Adipose tissue (tissue), 3 donors: ENCODE data around the gene PTPN21. TPM values are rescaled to one million over a fixed set of nuclear protein-coding genes. Genes with fewer than 3 reads are reported as not detected.
"Not testable (repeated sequence)": the region's sequence is repeated elsewhere in the genome, so short reads cannot be mapped to it uniquely, and the experiment has no call there.

ENCODE experiments used
- H3K27ac ChIP-seq: one replicate; pipeline ENCODE4 v1.5.1; 2013; ENCODE audit warnings: low read depth, low read length
- WGBS, 3 donors: extraction: QIAGEN DNeasy Blood & Tissue Kit; methylation state at CpG; one replicate each; pipeline ENCODE4 v1.1.7; 2013; 5-methylcytosine and 5-hydroxymethylcytosine counted together
- polyA plus RNA-seq, 3 donors: library from polyadenylated mRNA; stranded (reverse); fragments of 200-250 nt; gene quantifications; one replicate each; pipeline ENCODE4 v1.2.3, GENCODE V29; 2013
- donor health status: healthy with polysubstance abuse.
- donor health status: Bipolar disorder and iron deficiency.
- donor health status: healthy.

Gene PTPN21
- polyA plus RNA-seq, 3 donors: 4.4 to 17.4 (median 8.3) TPM

DNA sequence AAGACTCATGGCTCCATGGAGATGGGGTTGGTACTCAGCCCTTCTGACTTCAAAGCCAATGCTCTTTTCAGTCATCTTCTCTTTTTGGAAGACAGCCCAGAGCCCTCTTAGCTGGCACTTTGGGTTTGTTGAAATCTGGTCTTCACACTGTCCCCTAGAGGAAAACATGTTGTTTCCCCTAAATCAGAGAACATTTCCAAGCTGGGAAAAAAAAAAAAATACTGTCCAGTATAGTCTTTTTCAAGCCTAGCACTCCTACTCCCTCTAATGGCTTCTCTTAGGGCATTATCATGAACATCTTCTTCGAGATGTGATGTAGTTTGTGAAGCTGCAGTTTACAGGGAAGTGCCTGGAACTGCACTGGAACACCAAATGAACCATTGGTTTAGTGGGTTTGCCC is 5.0 kb upstream of the PTPN21 start:
- WGBS, 3 donors: 7 to 12% (median 10%) methylated on average over 1 of the region's 1 CpG
- no peak overlapping the region for H3K27ac ChIP-seq

GRCh38 chr14:88556581-88556980 is 1.8 kb upstream of the PTPN21 start:
- 48 to 58% (median 48%) methylated on average over 3 of the region's 3 CpGs for WGBS, 3 donors
- H3K27ac ChIP-seq: no peak overlapping the region

DNA sequence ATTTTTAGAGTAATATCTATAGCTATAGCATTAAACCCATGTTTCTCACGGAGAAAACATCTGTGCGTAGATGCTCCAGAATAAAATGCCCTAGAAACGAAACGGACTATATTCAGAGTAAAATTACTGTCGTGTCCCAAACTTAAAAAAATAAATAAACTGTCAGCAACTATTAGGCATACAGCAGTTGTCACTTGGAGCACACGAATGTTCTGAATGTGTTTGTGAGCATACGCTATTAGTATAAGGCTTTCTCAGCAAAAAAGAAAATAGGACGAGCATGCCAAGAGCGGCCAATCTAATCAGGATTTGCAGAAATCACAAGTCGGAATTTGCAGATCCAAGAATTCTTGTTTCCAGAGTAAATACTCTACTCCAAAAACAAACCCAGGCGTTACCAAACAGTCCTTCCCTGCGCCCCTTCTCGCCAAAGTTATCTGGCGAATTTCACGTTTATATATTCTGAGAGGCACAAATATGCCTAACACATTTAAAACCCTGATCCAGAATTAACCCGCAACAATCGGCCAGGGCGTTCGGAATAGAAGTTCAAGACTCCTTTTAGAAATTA is 836 bp downstream of the PTPN21 start:
- 1 to 4% (median 3%) methylated on average over 19 of the region's 19 CpGs for WGBS, 3 donors
- H3K27ac ChIP-seq: no peak overlapping the region

DNA sequence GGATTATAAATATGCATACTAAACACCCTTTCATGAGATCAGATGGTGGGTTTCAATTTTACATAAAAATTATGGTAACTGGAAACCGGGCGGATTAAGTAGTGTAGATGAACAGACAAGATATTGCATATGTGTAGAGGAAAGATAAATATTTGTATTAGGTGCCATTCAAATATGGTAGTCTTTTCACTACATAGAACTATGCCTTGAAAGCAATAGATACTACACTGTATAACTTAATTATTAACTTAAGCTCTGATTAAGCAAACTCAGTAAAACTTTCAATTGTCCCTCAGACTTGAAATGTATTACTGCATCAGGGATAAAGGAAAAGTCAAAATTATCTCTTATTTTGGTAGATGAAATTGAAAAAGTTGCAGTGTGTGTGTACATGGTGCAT is 1.9 kb downstream of the PTPN21 start:
- H3K27ac ChIP-seq: no peak overlapping the region
- WGBS, 3 donors: 30 to 86% (median 74%) methylated on average over 2 of the region's 2 CpGs

DNA sequence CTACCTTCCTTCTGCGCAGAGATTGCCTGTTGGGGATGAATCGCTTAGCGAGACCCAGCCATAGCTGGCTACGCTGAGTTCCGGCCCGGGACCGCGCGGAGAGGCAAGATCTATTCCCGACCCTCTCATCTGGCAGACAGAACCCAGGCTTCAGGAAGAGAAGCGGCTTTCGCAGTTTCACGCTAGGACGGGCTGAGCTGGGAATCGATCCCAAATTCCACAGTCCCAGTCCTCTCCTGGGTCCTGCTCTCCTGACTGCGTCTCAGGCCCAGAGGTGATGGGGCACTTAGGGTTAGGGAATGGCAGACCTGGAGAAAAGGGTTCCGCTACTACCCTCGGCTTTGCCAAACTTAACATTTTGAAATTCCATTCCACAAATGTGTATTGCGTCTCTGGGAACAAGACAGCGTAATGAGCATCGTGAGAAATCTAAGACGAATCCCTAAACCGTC is 2.8 kb downstream of the PTPN21 start:
- no peak overlapping the region for H3K27ac ChIP-seq
- WGBS, 3 donors: 3 to 11% (median 4%) methylated on average over 23 of the region's 23 CpGs

DNA sequence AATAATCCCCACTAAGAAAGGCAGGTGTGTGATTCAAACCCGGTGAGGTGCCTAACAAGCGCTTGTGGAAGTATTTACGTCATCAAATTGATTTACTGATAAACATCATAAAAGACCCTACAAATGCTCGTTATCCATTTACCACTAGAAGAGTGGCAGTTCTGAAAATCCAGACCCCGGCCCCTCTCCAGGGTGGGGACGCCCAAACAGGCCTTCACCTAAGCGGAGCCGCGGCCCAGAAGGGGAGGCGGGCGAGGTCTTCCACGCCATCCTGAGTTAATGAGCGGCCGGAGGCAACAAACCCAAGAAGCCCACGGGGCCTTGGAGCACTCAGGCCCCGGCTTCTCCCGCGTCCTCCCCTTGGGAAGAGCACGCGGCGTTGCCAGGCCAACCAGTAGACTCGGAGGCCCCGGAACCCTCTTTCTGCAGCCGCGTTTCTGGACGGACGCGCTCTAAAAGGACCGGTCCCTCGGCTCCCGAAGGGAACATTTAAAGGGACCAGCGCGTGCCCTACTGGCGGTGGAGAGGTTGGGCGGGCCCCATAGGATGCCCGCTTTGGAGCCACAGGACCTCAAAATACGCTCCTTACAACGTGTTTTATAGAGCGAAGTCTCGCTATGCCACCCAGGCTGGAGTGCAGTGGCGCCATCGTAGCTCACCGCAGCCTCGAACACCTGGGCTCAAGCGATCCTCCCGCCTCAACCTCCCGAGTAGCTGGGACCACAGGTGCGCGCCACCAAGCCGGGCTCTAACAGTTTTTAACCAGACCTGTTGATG is 3.5 kb downstream of the PTPN21 start:
- H3K27ac ChIP-seq: no peak overlapping the region
- 5 to 15% (median 8%) methylated on average over 50 of the region's 50 CpGs for WGBS, 3 donors

DNA sequence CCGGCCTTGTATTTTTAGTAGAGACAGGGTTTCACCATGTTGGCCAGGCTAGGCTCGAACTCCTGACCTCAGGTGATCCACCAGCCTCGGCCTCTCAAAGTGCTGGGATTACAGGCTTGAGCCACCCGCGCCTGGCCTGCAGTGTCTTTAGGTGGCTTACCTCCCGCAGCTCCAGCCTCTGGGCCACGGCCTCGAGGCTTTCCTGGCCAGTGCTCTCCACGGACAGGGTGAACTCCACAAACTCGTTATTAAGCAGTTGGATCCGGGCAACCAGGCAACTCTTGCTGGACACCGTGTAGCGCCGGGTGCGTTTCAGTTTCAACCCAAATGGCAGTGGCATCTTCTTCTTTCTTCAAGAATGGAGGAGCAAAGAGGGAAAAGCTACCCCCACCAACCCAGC is 4.7 kb downstream of the PTPN21 start:
- no peak overlapping the region for H3K27ac ChIP-seq
- 92 to 97% (median 95%) methylated on average over 15 of the region's 15 CpGs for WGBS, 3 donors

- no peak overlapping the region for H3K27ac ChIP-seq
- 80 to 90% (median 85%) methylated on average over 3 of the region's 3 CpGs for WGBS, 3 donors
Observed at GRCh38 chr14:88547386-88547780, 7.4 kb downstream of the PTPN21 start.

GRCh38 chr14:88546621-88547385 is 8.0 kb downstream of the PTPN21 start:
- WGBS, 3 donors: 43 to 78% (median 67%) methylated on average over 4 of the region's 4 CpGs
- no peak overlapping the region for H3K27ac ChIP-seq

- no peak overlapping the region for H3K27ac ChIP-seq
- WGBS, 3 donors: 86 to 90% (median 88%) methylated on average over 3 of the region's 3 CpGs
Observed at GRCh38 chr14:88545256-88545655, 9.6 kb downstream of the PTPN21 start.

- 83 to 93% (median 87%) methylated on average over 6 of the region's 6 CpGs for WGBS, 3 donors
- H3K27ac ChIP-seq: no peak overlapping the region
Observed at GRCh38 chr14:88542857-88543795, 11.7 kb downstream of the PTPN21 start.

DNA sequence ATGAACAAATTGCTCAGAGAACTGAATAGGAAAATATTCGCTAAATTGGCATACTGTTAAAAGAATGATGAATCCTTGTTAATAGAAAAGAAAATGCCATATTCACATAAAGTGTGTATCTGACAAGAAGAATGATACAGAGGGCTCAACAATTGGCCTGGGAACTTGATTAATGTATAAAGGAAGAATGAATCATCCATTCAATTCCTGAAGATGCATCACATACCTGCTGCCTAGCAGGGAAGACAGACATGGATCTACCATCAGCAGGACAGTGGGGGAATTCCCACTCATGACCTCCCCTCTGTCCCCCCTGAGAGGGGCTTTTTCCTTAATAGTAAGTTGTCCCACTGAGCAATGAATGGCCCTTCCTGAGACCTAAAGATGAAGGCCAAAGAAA is 13.5 kb downstream of the PTPN21 start:
- no peak overlapping the region for H3K27ac ChIP-seq
- 92 to 97% (median 94%) methylated on average over 1 of the region's 1 CpG for WGBS, 3 donors

- H3K27ac ChIP-seq: no peak overlapping the region
- WGBS, 3 donors: 20 to 40% (median 38%) methylated on average over 4 of the region's 4 CpGs
Observed at GRCh38 chr14:88535813-88536212, 19.0 kb downstream of the PTPN21 start.

- H3K27ac ChIP-seq: no peak overlapping the region
- WGBS, 3 donors: 27 to 39% (median 35%) methylated on average over 4 of the region's 4 CpGs
Observed at GRCh38 chr14:88535149-88535548, 19.7 kb downstream of the PTPN21 start.

- H3K27ac ChIP-seq: no peak overlapping the region
- 94 to 95% (median 94%) methylated on average over 6 of the region's 6 CpGs for WGBS, 3 donors
Observed at GRCh38 chr14:88533064-88533602, 21.7 kb downstream of the PTPN21 start.

- H3K27ac ChIP-seq: not testable (repeated sequence)
- WGBS, 3 donors: 93 to 100% (median 100%) methylated on average over 1 of the region's 1 CpG
Observed at GRCh38 chr14:88529889-88530288, 24.9 kb downstream of the PTPN21 start.

GRCh38 chr14:88522393-88522792 is 32.4 kb downstream of the PTPN21 start:
- no peak overlapping the region for H3K27ac ChIP-seq
- WGBS, 3 donors: 61 to 96% (median 88%) methylated on average over 3 of the region's 3 CpGs

DNA sequence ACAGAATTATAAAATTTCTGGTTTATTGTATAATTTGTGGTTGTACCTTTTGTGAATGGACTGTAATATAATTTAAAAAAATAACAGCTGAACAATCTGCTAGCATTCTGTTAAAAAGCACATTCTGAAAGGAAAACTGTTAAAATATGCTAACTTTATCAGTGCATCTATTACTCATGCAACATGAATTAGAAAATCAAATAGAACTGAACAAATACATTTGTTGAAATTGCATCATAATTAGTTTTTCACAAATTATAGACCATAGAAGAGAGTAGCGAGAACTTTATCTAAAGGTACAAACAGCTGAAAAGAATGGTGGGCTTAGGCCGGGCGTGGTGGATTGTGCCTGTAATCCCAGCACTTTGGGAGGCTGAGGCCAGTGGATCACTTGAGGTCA is 33.0 kb downstream of the PTPN21 start:
- H3K27ac ChIP-seq: no peak overlapping the region
- 58 to 77% (median 69%) methylated on average over 3 of the region's 3 CpGs for WGBS, 3 donors
